ENCODE data around the gene DFFB. TPM values are rescaled to one million over a fixed set of nuclear protein-coding genes. Genes with fewer than 3 reads are reported as not detected.

Gene DFFB
- total RNA-seq, 1 experiment from 2014 or later: 9.0 TPM

DNA sequence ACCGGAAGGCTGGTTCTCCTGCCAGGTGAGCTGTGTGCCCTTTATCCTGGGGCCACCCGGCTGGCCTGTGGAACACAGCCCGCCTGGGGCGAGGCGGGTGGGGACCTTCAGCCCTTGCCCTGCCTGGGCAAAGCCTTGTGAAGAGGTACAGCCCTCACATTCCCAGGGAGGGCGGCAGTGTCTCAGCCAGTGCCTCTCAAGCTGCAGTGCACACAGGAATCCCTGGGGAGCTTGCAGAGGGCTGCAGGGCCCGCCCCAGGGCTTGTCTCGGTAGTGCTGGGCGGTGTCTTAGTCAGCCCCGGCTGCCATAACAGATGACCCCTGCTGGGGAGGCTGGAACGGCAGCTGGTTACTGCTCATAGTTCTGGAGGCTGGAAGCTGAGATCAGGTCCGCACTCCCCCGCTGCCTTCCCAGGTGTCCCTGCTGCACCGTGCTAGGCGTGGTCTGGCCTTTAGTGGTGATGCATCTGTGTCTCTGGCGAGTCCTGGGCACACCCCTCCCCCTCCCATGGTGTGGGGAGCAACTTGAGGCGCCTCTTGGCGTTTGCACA, 12.6 kb downstream of the DFFB start:
- no peak overlapping the region for H2AFZ ChIP-seq (ENCODE audit: low read depth, low read length, poor library complexity, severe bottlenecking)
- ATAC-seq: peak; percentile 67
- no peaks in the 10 kb centered on the region; a peak in 1 of 4 replicates for H3K9me3 ChIP-seq (ENCODE audit: control insufficient read depth in 1 of 2, insufficient read depth in 1 of 2, low read depth in 1 of 2, low read length in 2 of 2)
- H3K4me1 ChIP-seq (ENCODE audit: control insufficient read depth in 1 of 2, insufficient read depth in 2 of 2, low read length in 2 of 2): no peaks in the 10 kb centered on the region
- H3K4me3 ChIP-seq (replicated peaks in 1 of 2; ENCODE audit: low read depth in 1 of 2, low read length in 2 of 2): no peak overlapping the region
- no peak overlapping the region for H3K4me2 ChIP-seq (ENCODE audit: low read length)
- intact Hi-C loops (cut with micrococcal nuclease): no loop called here
- no peak for DNase-seq (ENCODE audit: low read depth, low spot score)
- TF ChIP-seq ZFX (IDR thresholded peaks at IDR 0.05) (no peak), ATF3 (IDR thresholded peaks at IDR 0.05) (no peak), POLR2A (IDR thresholded peaks at IDR 0.05; ENCODE audit: borderline replicate concordance, extremely low read depth, insufficient read depth, insufficient read length) (no peak), ELF1 (IDR thresholded peaks at IDR 0.05; ENCODE audit: borderline replicate concordance, low read depth) (no peak), RAD21 (IDR thresholded peaks at IDR 0.05; ENCODE audit: low read depth) (no peak), SRF (IDR thresholded peaks at IDR 0.05; ENCODE audit: low read depth) (no peak), JUND (IDR thresholded peaks at IDR 0.05) (no peak), EZH2phosphoT487 (IDR thresholded peaks at IDR 0.05; ENCODE audit: borderline replicate concordance) (no peak), EGR1 (IDR thresholded peaks at IDR 0.05; ENCODE audit: low read depth) (no peak), YY1 (IDR thresholded peaks at IDR 0.05; ENCODE audit: extremely low read depth, insufficient replicate concordance, low read depth, low read length) (no peak), ZNF274 (IDR thresholded peaks at IDR 0.05; ENCODE audit: low read depth, low read length) (no peak), TCF7L2 (IDR thresholded peaks at IDR 0.05; ENCODE audit: borderline replicate concordance, extremely low read depth, insufficient read depth, insufficient read length) (no peak), ZBTB33 (IDR thresholded peaks at IDR 0.05; ENCODE audit: extremely low read depth, insufficient replicate concordance, low read length) (no peak), SIN3A (IDR thresholded peaks at IDR 0.05; ENCODE audit: low read depth) (no peak), FOSL1 (IDR thresholded peaks at IDR 0.05; ENCODE audit: low read depth) (no peak), CBX3 (IDR thresholded peaks at IDR 0.05; ENCODE audit: low read depth) (no peak), CEBPB (IDR thresholded peaks at IDR 0.05; ENCODE audit: low read depth) (no peak)
- TF ChIP-seq, protein P1, sequence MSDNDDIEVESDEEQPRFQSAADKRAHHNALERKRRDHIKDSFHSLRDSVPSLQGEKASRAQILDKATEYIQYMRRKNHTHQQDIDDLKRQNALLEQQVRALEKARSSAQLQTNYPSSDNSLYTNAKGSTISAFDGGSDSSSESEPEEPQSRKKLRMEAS (IDR thresholded peaks at IDR 0.05): no peak
- TF ChIP-seq, protein P2, sequence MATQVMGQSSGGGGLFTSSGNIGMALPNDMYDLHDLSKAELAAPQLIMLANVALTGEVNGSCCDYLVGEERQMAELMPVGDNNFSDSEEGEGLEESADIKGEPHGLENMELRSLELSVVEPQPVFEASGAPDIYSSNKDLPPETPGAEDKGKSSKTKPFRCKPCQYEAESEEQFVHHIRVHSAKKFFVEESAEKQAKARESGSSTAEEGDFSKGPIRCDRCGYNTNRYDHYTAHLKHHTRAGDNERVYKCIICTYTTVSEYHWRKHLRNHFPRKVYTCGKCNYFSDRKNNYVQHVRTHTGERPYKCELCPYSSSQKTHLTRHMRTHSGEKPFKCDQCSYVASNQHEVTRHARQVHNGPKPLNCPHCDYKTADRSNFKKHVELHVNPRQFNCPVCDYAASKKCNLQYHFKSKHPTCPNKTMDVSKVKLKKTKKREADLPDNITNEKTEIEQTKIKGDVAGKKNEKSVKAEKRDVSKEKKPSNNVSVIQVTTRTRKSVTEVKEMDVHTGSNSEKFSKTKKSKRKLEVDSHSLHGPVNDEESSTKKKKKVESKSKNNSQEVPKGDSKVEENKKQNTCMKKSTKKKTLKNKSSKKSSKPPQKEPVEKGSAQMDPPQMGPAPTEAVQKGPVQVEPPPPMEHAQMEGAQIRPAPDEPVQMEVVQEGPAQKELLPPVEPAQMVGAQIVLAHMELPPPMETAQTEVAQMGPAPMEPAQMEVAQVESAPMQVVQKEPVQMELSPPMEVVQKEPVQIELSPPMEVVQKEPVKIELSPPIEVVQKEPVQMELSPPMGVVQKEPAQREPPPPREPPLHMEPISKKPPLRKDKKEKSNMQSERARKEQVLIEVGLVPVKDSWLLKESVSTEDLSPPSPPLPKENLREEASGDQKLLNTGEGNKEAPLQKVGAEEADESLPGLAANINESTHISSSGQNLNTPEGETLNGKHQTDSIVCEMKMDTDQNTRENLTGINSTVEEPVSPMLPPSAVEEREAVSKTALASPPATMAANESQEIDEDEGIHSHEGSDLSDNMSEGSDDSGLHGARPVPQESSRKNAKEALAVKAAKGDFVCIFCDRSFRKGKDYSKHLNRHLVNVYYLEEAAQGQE (IDR thresholded peaks at IDR 0.05; ENCODE audit: low read depth): no peak
- peak overlapping the region; percentile 29; the same call in 1 of the 2 replicates for H3K27ac ChIP-seq (ENCODE audit: low read depth, low read length)
- RAD21 ChIA-PET (ENCODE audit: low non-redundant PET in 1 of 2, low total read pairs in 2 of 2, uncharacterized antibody in 2 of 2, unreplicated experiment in 2 of 2): no interaction called here
- CTCF ChIA-PET: no interaction called here
- H3K27me3 ChIP-seq (ENCODE audit: insufficient read depth, low read length): no peaks in the 10 kb centered on the region
- POLR2A ChIA-PET: no interaction called here
- H3K79me2 ChIP-seq (ENCODE audit: insufficient read depth, low read length): no peaks in the 10 kb centered on the region
- H3K36me3 ChIP-seq (ENCODE audit: control insufficient read depth in 1 of 2, insufficient read depth in 2 of 2, low read length in 2 of 2): peaks cover 0 to 18% of the 10 kb centered on the region in 2 experiments; a peak in 2 of 4 replicates
- no TSS peak for BruUV-seq (replicated peaks)
- H3K9ac ChIP-seq (ENCODE audit: low read length): no peak overlapping the region
- H3K9me2 ChIP-seq (ENCODE audit: insufficient read depth): no peaks in the 10 kb centered on the region
- H4K20me1 ChIP-seq (ENCODE audit: insufficient read depth): no peaks in the 10 kb centered on the region
